Choroid plexus epithelial cell (primary cell): ENCODE measurements around the gene NACA.
A peak's percentile ranks its signal among the peaks of the same experiment; 100 is the strongest.
"Not testable (repeated sequence)": the region's sequence is repeated elsewhere in the genome, so short reads cannot be mapped to it uniquely, and the experiment has no call there.

ENCODE experiments used
- DNase-seq: peaks from one replicate; pipeline ENCODE4 v3.0.0-alpha.2; 2010; ENCODE audit warnings: low read depth
- H3K4me3 ChIP-seq: 2 replicates; pipeline ENCODE4 v1.5.1; 2011; ENCODE audit warnings: low read depth, mild to moderate bottlenecking, control low read depth, low read length, moderate library complexity
- CTCF ChIP-seq: conservative IDR thresholded peaks from 2 replicates; pipeline ENCODE4 v1.5.1; 2011; ENCODE audit warnings: low read depth, mild to moderate bottlenecking, control low read depth, inconsistent platforms, low read length, moderate library complexity

The NACA gene

GRCh38 chr12:56713345-56713744 is 11.8 kb downstream of the NACA start:
- TF ChIP-seq CTCF = no peak
- H3K4me3 ChIP-seq = no peak overlapping the region
- DNase-seq = no peak

GRCh38 chr12:56709759-56710376 is 15.2 kb downstream of the NACA start:
- DNase-seq = no peak
- H3K4me3 ChIP-seq = no peak overlapping the region
- no peak for TF ChIP-seq CTCF

DNA sequence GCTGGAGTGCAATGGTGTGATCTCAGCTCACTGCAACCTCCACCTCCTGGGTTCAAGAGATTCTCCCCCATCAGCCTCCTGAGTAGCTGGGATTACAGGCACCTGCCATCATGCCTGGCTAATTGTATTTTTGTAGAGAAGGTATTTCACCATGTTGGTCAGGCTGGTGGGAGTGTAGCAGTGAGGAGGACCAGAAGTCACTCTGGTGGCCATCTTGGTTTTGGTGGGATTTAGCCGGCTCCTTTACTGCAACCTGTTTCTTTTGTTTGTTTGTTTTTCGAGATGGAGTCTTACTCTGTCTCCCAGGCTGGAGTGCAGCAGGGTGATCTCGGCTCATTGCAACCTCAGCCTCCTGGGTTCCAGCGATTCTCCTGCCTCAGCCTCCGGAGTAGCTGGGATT is 20.6 kb downstream of the NACA start:
- H3K4me3 ChIP-seq, DNase-seq: not testable (repeated sequence)

- DNase-seq = no peak
- no peak for TF ChIP-seq CTCF
- no peak overlapping the region for H3K4me3 ChIP-seq
These were observed 26.0 kb downstream of the NACA start for GRCh38 chr12:56699020-56699661.

DNA sequence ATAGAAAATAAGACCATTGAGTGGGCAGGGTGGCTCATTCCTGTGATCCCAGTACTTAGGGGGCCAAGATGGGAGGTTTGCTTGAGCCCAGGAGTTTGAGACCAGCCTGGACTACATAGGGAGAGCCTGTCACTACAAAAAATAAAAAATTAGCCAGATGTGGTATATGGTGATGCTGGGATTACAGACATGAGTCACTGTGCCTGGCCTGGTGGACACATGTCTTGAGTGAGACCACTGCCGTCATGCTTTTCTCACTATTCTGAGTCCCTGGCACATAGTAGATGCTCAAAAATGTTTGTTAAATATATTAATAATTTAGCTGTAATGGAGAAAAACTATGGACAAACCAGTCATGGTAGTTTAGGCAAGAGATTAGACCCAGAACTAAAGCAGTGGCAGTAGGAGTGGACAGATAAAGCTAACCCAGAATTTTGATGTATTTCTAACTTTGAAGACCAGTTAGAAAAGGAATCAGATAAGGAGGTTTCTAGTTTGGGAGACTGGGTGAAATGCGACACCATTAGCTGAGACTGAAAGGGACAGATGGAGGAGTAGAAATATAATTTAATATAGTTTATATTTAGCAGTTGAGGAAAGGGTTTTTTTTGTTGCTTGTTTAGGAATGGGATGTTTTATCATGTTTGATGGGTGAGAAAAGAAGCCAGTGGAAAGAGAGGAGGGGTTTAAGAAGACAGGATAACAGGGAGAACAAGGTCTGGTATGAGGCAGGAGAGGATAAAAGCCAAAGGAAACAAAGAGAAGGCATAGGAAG is 29.6 kb downstream of the NACA start:
- no peak for TF ChIP-seq CTCF
- no peak overlapping the region for H3K4me3 ChIP-seq
- DNase-seq = no peak

DNA sequence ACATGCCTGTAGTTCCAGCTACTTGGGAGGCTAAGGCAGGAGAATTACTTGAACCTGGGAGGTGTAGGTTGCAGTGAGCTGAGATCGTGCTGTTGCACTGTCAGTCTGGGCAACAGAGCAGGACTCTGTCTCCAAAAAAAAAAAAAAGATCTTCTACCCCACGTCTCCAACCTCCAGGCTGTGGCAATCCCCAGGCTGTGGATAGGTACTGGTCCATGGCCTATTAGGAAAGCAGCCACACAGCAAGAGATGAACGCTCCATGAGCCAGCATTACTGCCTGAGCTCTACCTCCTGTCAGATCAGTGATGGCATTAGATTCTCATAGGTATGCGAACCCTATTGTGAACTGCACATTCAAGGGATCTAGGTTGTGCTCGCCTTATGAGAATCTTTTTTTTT is 30.9 kb downstream of the NACA start:
- no peak for TF ChIP-seq CTCF

GRCh38 chr12:56688846-56689109 is 36.3 kb downstream of the NACA start:
- DNase-seq = no peak
- peak overlapping the region; percentile 56 for H3K4me3 ChIP-seq
- no peak for TF ChIP-seq CTCF

More for the DNA sequence above, 30.9 kb downstream of the NACA start:
- DNase-seq = no peak
- H3K4me3 ChIP-seq = no peak overlapping the region
